Left lung (tissue), 10 donors: ENCODE measurements around the gene FAM107B. TPM values are rescaled to one million over a fixed set of nuclear protein-coding genes. Genes with fewer than 3 reads are reported as not detected.

Experiments used
- ATAC-seq: fragments of 200-7000 bp; cut with Tn5 transposase; one replicate; pipeline ENCODE4 v1.9.1; 2020; ENCODE audit warnings: moderate library complexity
- DNase-seq, 4 donors: peaks; one replicate each; pipeline ENCODE4 v3.0.0-alpha.2; 2013 to 2020
- H3K27ac ChIP-seq, 2 donors: fragments of 200-600 bp; sonication (generic) in 1 of 2; one replicate each; pipeline versions ENCODE4 v1.5.0 to v1.8.0; 2020 to 2021
- H3K27me3 ChIP-seq, 2 donors: fragments of 200-600 bp; sonication (generic) in 1 of 2; one replicate each; pipeline versions ENCODE4 v1.5.0 to v1.8.0; 2020 to 2021
- H3K36me3 ChIP-seq, 2 donors: fragments of 200-600 bp; sonication (generic) in 1 of 2; one replicate each; pipeline versions ENCODE4 v1.5.0 to v1.8.0; 2020 to 2021
- H3K4me1 ChIP-seq, 2 donors: fragments of 200-600 bp; one replicate each; pipeline ENCODE4 v1.8.0; 2021
- H3K4me3 ChIP-seq, 2 donors: fragments of 200-600 bp; sonication (generic) in 1 of 2; one replicate each; pipeline versions ENCODE4 v1.5.0 to v1.8.0; 2020 to 2021; ENCODE audit warnings: mild to moderate bottlenecking in 1 of 2
- H3K9me3 ChIP-seq, 2 donors: fragments of 200-600 bp; sonication (generic) in 1 of 2; one replicate each; pipeline versions ENCODE4 v1.5.0 to v1.8.0; 2020 to 2021
- CTCF ChIP-seq, 2 donors: fragments of 200-600 bp; sonication (generic) in 1 of 2; IDR thresholded peaks; one replicate each; pipeline versions ENCODE4 v1.5.0 to v1.8.0; 2021; ENCODE audit warnings: antibody characterized with exemption in 2 of 2
- intact Hi-C, 2 donors: fragments of 100-400 bp; cut with DNase I; formaldehyde crosslinking; loops; one replicate each; pipeline versions ENCODE4 v1.11.2 to v1.14.2; 2022
- polyA plus RNA-seq, 6 donors: library from polyadenylated mRNA; unstranded; fragments of 120-200 nt; gene quantifications; one replicate each; pipeline ENCODE4 v1.2.1, GENCODE V29; 2013; ENCODE audit not compliant: insufficient read length in 6 of 6
- total RNA-seq, 2 donors: library from RNA; stranded (reverse); fragmentation: NEBNext Ultra II Directional; extraction: Animal tissue kit (Norgen Biotek cat#: 25700); gene quantifications; one replicate each; pipeline ENCODE4 v1.2.1, GENCODE V29; 2021
- donor health status: DM: no; HTN: yes; CAD: no.
- donor health status: DM: no; HTN: no; CAD: no.

FAM107B gene
- total and polyA plus RNA-seq, 8 donors = 66.2 to 93.6 (median 83.0) TPM

- ATAC-seq (no peak), DNase-seq (no peak)
- Histone ChIP-seq H3K27me3 (peaks cover 0 to 25% of the 10 kb centered on the region in 2 donors), H3K27ac (no peak overlapping the region), H3K4me3 (no peak overlapping the region), H3K36me3 (no peaks in the 10 kb centered on the region), H3K4me1 (no peaks in the 10 kb centered on the region), H3K9me3 (no peaks in the 10 kb centered on the region)
- intact Hi-C loops = no loop called here
- TF ChIP-seq CTCF (IDR thresholded peaks at IDR 0.05) = no peak
Observed at GRCh38 chr10:14489522-14490177, 285.0 kb downstream of the FAM107B start.

- no peaks in the 10 kb centered on the region for H3K4me1 ChIP-seq
- intact Hi-C loops = no loop called here
- H3K27me3 ChIP-seq = peaks cover 0 to 41% of the 10 kb centered on the region in 2 donors
- H3K27ac ChIP-seq = no peak overlapping the region
- no peak overlapping the region for H3K4me3 ChIP-seq
- H3K36me3 ChIP-seq = no peaks in the 10 kb centered on the region
- no peak for ATAC-seq
- H3K9me3 ChIP-seq = no peaks in the 10 kb centered on the region
- peak in 1 of 4 donors; percentile 38 for DNase-seq
- no peak for TF ChIP-seq CTCF (IDR thresholded peaks at IDR 0.05)
Observed at GRCh38 chr10:14487488-14487883, 287.2 kb downstream of the FAM107B start.

- peaks cover 0 to 41% of the 10 kb centered on the region in 2 donors for H3K27me3 ChIP-seq
- no peak for ATAC-seq
- no peak for TF ChIP-seq CTCF (IDR thresholded peaks at IDR 0.05)
- DNase-seq = no peak
- intact Hi-C loops = no loop called here
- H3K27ac ChIP-seq = no peak overlapping the region
- H3K9me3 ChIP-seq = no peaks in the 10 kb centered on the region
- H3K4me1 ChIP-seq = no peaks in the 10 kb centered on the region
- H3K4me3 ChIP-seq = no peak overlapping the region
- no peaks in the 10 kb centered on the region for H3K36me3 ChIP-seq
Observed at GRCh38 chr10:14486777-14487487, 287.8 kb downstream of the FAM107B start.

- DNase-seq = no peak
- no peak overlapping the region for H3K4me3 ChIP-seq
- H3K27me3 ChIP-seq = peaks cover 0 to 41% of the 10 kb centered on the region in 2 donors
- no peaks in the 10 kb centered on the region for H3K9me3 ChIP-seq
- H3K4me1 ChIP-seq = no peaks in the 10 kb centered on the region
- TF ChIP-seq CTCF (IDR thresholded peaks at IDR 0.05) = no peak
- no peaks in the 10 kb centered on the region for H3K36me3 ChIP-seq
- intact Hi-C loops = no loop called here
- ATAC-seq = no peak
- H3K27ac ChIP-seq = no peak overlapping the region
Observed at GRCh38 chr10:14485986-14486385, 288.7 kb downstream of the FAM107B start.

- H3K27me3 ChIP-seq = peaks cover 0 to 39% of the 10 kb centered on the region in 2 donors
- DNase-seq (no peak), ATAC-seq (no peak)
- intact Hi-C loops = no loop called here
- H3K4me3 ChIP-seq = no peak overlapping the region
- no peaks in the 10 kb centered on the region for H3K36me3 ChIP-seq
- no peaks in the 10 kb centered on the region for H3K4me1 ChIP-seq
- no peaks in the 10 kb centered on the region for H3K9me3 ChIP-seq
- TF ChIP-seq CTCF (IDR thresholded peaks at IDR 0.05) = no peak
- no peak overlapping the region for H3K27ac ChIP-seq
Observed at GRCh38 chr10:14483417-14483816, 291.3 kb downstream of the FAM107B start.
